Esophagus (tissue), 2 donors: ENCODE data around the gene BAZ1A. TPM values are rescaled to one million over a fixed set of nuclear protein-coding genes. Genes with fewer than 3 reads are reported as not detected.
"Not testable (repeated sequence)": the region's sequence is repeated elsewhere in the genome, so short reads cannot be mapped to it uniquely, and the experiment has no call there.

Source experiments
- H3K27ac ChIP-seq, 2 donors: one replicate each; pipeline ENCODE4 v1.5.1; 2013; ENCODE audit warnings: low read depth in 2 of 2, mild to moderate bottlenecking in 2 of 2, inconsistent platforms in 1 of 2, low read length in 1 of 2, moderate library complexity in 1 of 2
- H3K27me3 ChIP-seq, 2 donors: one replicate each; pipeline ENCODE4 v1.6.1; 2013; ENCODE audit warnings: low read length in 2 of 2, control low read depth in 1 of 2, mild to moderate bottlenecking in 1 of 2; ENCODE audit not compliant: insufficient read depth in 2 of 2, control insufficient read depth in 1 of 2
- H3K36me3 ChIP-seq, 2 donors: one replicate each; pipeline ENCODE4 v1.6.1; 2013; ENCODE audit warnings: low read length in 1 of 2; ENCODE audit not compliant: control insufficient read depth in 2 of 2, insufficient read depth in 2 of 2
- H3K4me1 ChIP-seq, 2 donors: one replicate each; pipeline ENCODE4 v1.6.1; 2013; ENCODE audit warnings: low read length in 1 of 2; ENCODE audit not compliant: control insufficient read depth in 2 of 2, insufficient read depth in 2 of 2
- H3K4me3 ChIP-seq, 2 donors: one replicate each; pipeline ENCODE4 v1.5.1; 2013; ENCODE audit warnings: low read length in 2 of 2, mild to moderate bottlenecking in 2 of 2, low read depth in 1 of 2, moderate library complexity in 1 of 2
- H3K9me3 ChIP-seq, 2 donors: one replicate each; pipeline ENCODE4 v1.6.1; 2013; ENCODE audit warnings: mild to moderate bottlenecking in 2 of 2, low read depth in 1 of 2, low read length in 1 of 2, moderate library complexity in 1 of 2; ENCODE audit not compliant: control insufficient read depth in 2 of 2, insufficient read depth in 1 of 2
- WGBS, 2 donors: extraction: QIAGEN DNeasy Blood & Tissue Kit; methylation state at CpG; one replicate each; pipeline ENCODE4 v1.1.7; 2013; 5-methylcytosine and 5-hydroxymethylcytosine counted together
- polyA plus RNA-seq, 2 donors: library from polyadenylated mRNA; stranded (reverse); fragments of 200-250 nt; gene quantifications; one replicate each; pipeline ENCODE4 v1.2.3, GENCODE V29; 2013
- donor health status: healthy with polysubstance abuse.
- donor health status: Bipolar disorder and iron deficiency.

BAZ1A gene
- polyA plus RNA-seq, 2 donors: 18.5 to 18.9 TPM

DNA sequence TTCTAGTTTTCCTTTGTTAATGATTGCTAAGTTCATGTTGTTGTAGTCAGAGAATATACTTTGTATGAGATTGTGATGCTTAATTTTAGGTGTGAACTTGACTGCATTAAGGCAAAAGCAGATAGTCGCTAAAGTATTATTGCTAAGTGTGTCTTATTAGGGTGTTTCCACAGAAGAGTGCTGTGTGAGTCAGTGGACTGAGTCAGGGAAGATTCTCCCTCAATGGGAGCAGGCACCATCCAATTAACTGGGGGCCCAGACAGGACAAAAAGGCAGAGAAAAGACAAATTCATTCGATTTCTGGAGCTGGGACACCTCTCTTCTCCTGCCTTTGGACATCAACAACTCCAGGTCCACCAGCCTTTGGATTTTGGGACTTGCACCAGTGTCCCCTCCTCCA is 48.5 kb downstream of the BAZ1A start:
- Histone ChIP-seq H3K27me3 (no peaks in the 10 kb centered on the region), H3K9me3 (no peaks in the 10 kb centered on the region), H3K4me3 (no peak overlapping the region), H3K4me1 (no peaks in the 10 kb centered on the region), H3K27ac (no peak overlapping the region), H3K36me3 (peaks cover 0 to 3% of the 10 kb centered on the region in 2 donors)
- WGBS, 2 donors: 89% methylated on average over 2 of the region's 2 CpGs

DNA sequence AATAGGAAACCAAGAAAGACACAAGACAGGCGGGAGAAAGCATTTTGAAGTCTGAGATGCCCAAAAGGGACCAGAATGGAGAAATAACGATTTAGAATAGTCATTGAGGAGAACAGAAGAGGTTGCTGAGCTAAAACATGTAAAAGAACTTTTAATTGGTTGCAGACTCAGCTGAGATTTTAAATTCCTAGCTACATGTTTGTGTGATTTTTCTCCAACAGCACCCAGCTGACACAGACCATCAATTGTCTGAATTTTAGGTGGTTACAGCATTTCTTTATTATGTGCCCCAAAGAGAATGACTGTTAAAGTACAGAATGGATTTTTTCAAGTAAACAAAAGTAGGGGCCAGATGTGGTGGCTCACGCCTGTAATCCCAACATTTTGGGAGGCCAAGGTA is 50.3 kb downstream of the BAZ1A start:
- Histone ChIP-seq H3K4me1 (no peaks in the 10 kb centered on the region), H3K36me3 (peaks cover 0 to 3% of the 10 kb centered on the region in 2 donors), H3K27ac (no peak overlapping the region), H3K9me3 (no peaks in the 10 kb centered on the region), H3K27me3 (no peaks in the 10 kb centered on the region), H3K4me3 (no peak overlapping the region)
- WGBS, 2 donors: 89 to 94% methylated on average over 3 of the region's 3 CpGs

DNA sequence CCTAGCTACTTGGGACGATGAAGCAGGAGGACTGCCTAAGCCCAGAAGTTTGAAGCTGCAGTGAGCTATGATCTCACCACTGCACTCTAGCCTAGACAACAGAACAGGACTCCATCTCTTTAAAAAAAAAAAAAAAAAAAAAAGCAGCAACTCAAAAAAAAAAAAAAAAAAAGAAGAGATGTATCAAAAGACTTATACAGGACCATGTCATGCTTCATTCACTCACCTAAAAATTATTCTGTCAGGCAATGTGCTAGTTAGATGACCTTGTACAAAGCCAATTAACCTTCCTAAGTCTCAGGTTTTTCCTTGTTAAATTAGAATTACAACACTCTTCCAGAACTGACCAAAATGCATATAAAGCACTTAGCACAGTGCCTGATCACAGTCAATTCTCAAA is 50.9 kb downstream of the BAZ1A start:
- 89 to 98% methylated on average over 1 of the region's 1 CpG for WGBS, 2 donors
- Histone ChIP-seq H3K4me3 (no peak overlapping the region), H3K36me3 (peaks cover 0 to 3% of the 10 kb centered on the region in 2 donors)

DNA sequence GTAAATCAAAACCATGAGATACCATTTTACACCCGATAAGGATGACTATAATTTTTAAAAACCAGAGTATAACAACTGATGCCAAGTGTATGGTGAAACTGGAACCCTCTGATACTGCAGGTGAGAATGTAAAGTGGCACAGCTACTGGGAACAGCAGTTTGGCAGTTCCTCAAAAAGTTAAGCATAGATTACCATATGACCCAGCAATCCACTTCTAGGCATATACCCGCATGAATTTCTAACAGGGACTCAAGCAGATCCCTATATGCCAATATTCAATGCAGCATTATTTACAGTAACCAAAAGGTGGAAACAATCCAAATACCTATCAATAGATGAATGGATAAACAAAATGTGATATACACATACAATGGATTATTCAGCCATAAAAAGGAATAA is 57.4 kb downstream of the BAZ1A start:
- H3K27ac ChIP-seq: no peak overlapping the region
- peaks cover 0 to 3% of the 10 kb centered on the region in 2 donors for H3K36me3 ChIP-seq
- no peaks in the 10 kb centered on the region for H3K9me3 ChIP-seq
- H3K4me3 ChIP-seq: no peak overlapping the region
- no peaks in the 10 kb centered on the region for H3K27me3 ChIP-seq
- 87 to 88% methylated on average over 2 of the region's 2 CpGs for WGBS, 2 donors
- H3K4me1 ChIP-seq: no peaks in the 10 kb centered on the region

More for the DNA sequence above, 50.9 kb downstream of the BAZ1A start:
- Histone ChIP-seq H3K4me1 (no peaks in the 10 kb centered on the region), H3K9me3 (no peaks in the 10 kb centered on the region), H3K27me3 (no peaks in the 10 kb centered on the region), H3K27ac (no peak overlapping the region)

DNA sequence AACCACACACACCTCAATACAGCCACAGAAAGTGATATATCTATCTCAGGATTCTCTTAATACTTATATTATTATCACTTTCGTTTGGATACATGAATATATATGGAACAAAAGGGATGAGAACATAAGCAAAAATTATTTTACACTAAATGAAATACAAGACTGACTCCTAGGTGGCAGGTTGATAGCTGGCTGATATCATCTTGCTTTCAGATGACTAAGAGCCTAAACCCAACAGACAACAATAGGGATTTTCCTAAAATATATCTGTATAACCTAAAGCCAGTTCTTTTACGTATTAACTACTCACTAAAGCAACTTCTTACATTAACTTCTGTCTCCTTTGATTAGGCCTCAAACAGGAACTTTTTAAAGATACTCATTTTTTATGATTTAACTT is 65.1 kb downstream of the BAZ1A start:
- no peaks in the 10 kb centered on the region for H3K36me3 ChIP-seq
- H3K27ac ChIP-seq: no peak overlapping the region
- no peaks in the 10 kb centered on the region for H3K4me1 ChIP-seq
- H3K9me3 ChIP-seq: no peaks in the 10 kb centered on the region
- no peaks in the 10 kb centered on the region for H3K27me3 ChIP-seq
- no peak overlapping the region for H3K4me3 ChIP-seq
- WGBS, 2 donors: 32 to 56% methylated on average over 2 of the region's 2 CpGs

DNA sequence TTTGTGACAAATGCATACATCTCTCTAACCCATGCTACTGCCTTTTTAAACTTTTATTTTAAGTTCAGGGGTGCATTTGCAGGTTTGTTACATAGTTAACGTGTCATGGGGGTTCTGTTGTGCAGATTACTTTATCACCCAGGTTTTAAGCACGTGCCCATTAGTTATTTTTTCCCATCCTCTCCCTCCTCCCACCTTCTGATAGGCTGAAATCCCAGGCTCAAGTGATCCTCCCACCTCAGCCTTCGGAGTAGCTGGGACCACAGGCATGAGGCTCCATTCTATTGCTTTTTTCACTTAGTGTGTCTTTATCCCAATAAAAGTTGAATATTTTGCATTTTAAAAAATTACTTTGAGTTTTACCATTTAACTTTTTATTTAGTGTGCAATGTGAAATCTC is 68.9 kb downstream of the BAZ1A start:
- no peaks in the 10 kb centered on the region for H3K9me3 ChIP-seq
- 71 to 82% methylated on average over 3 of the region's 3 CpGs for WGBS, 2 donors
- no peak overlapping the region for H3K4me3 ChIP-seq
- H3K27ac ChIP-seq: no peak overlapping the region
- no peaks in the 10 kb centered on the region for H3K4me1 ChIP-seq
- peaks cover 2% of the 10 kb centered on the region in 2 donors for H3K36me3 ChIP-seq
- H3K27me3 ChIP-seq: no peaks in the 10 kb centered on the region

DNA sequence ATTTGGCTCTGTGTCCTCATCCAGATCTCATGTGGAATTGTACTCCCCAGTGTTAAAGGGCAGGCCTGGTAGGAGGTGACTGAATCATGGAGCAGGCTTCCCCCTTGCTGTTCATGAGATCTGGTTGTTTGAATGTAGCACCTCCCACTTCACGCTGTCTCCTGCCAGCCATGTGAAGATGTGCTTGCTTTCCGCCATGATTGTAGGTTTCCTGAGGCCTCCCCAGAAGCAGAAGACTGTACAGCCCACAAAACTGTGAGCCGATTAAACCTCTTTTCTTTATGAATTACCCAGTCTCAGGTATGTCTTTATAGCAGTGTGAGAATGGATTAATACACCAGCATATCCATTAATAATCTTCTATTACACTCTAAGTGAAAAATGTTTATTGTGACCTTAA is 70.2 kb downstream of the BAZ1A start:
- Histone ChIP-seq H3K36me3 (peaks cover 2 to 3% of the 10 kb centered on the region in 2 donors), H3K27me3 (no peaks in the 10 kb centered on the region), H3K9me3 (no peaks in the 10 kb centered on the region), H3K4me3 (no peak overlapping the region), H3K4me1 (no peaks in the 10 kb centered on the region), H3K27ac (no peak overlapping the region)
- 97% methylated on average over 3 of the region's 3 CpGs for WGBS, 2 donors

DNA sequence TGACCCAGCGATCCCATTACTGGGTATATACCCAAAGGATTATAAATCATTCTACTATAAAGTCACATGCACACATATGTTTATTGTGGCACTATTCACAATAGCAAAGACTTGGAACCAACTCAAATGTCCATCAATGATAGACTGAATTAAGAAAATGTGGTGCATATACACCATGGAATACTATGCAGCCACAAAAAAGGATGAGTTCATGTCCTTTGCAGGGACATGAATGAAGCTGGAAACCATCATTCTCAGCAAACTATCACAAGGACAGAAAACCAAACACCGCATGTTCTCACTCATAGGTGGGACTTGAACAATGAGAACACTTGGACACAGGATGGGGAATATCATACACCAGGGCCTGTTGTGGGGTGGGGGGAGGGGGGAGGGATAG is 76.3 kb downstream of the BAZ1A start:
- peaks cover 8 to 18% of the 10 kb centered on the region in 2 donors for H3K36me3 ChIP-seq
- not testable (repeated sequence) for H3K4me3 ChIP-seq, H3K27ac ChIP-seq, H3K4me1 ChIP-seq, H3K27me3 ChIP-seq, H3K9me3 ChIP-seq
- WGBS, 2 donors: 94 to 98% methylated on average over 2 of the region's 2 CpGs

DNA sequence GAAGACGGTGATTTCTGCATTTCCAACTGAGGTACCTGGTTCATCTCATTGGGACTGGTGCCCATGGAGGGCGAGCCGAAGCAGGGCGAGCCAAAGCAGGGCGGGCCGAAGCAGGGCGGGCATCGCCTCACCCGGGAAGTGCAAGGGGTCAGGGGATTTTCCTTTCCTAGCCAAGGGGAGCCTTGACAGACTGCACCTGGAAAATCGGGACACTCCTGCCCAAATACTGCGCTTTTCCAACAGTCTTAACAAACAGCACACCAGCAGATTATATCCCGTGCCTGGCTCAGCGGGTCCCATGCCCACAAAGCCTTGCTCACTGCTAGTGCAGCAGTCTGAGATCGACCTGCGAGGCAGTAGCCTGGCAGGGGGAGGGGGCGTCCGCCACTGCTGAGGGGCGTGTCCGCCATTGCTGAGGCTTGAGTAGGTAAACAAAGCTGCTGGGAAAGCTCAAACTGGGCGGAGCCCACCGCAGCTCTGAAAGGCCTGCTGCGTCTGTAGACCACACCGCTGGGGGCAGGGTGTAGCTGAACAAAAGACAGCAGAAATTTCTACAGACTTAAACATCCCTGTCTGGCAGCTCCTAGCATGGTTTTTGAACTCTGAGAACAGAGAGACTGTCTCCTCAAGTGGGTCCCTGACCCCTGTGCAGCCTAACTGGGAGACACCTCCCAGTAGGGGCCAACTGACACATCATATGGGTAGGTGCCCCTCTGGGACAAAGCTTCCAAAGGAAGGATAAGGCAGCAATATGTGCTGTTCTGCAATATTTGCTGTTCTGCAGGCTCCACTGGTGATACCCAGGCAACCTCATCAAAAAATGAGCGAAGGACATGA is 77.2 kb downstream of the BAZ1A start:
- H3K4me1 ChIP-seq: no peaks in the 10 kb centered on the region
- no peaks in the 10 kb centered on the region for H3K27me3 ChIP-seq
- H3K36me3 ChIP-seq: peaks cover 8 to 18% of the 10 kb centered on the region in 2 donors
- no peaks in the 10 kb centered on the region for H3K9me3 ChIP-seq
- no peak overlapping the region for H3K4me3 ChIP-seq
- 94 to 96% methylated on average over 24 of the region's 24 CpGs for WGBS, 2 donors
- no peak overlapping the region for H3K27ac ChIP-seq

DNA sequence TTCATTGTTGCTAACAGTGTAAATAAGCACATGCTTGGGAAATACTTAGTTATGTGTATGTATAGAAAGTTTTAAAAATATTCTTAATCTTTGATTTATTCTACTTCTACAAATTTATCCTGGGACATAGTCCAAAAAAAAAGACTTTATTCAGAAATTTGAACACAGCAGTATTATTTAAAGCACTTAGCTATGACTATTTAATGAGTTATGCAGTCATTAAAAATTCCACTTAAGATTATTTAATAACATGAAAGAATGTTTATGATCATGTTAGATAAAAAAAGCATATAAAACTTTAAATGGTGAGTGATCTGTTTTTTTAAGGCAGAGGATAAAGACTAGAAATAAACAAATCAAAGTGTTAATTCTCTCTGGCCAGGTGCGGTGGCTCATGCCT is 78.3 kb downstream of the BAZ1A start:
- no peaks in the 10 kb centered on the region for H3K27me3 ChIP-seq
- H3K36me3 ChIP-seq: peaks cover 8 to 18% of the 10 kb centered on the region in 2 donors
- no peaks in the 10 kb centered on the region for H3K4me1 ChIP-seq
- H3K27ac ChIP-seq: no peak overlapping the region
- 95% methylated on average over 1 of the region's 1 CpG for WGBS, 2 donors
- no peak overlapping the region for H3K4me3 ChIP-seq
- no peaks in the 10 kb centered on the region for H3K9me3 ChIP-seq
